ENCODE data around the gene PIGL. TPM values are rescaled to one million over a fixed set of nuclear protein-coding genes. Genes with fewer than 3 reads are reported as not detected.
A peak's percentile ranks its signal among the peaks of the same experiment; 100 is the strongest.

The PIGL gene
- total and polyA plus RNA-seq, 2 donors (not counting 1 experiment from before 2014, with no cell fraction given), result 86.7 to 88.2 TPM

DNA sequence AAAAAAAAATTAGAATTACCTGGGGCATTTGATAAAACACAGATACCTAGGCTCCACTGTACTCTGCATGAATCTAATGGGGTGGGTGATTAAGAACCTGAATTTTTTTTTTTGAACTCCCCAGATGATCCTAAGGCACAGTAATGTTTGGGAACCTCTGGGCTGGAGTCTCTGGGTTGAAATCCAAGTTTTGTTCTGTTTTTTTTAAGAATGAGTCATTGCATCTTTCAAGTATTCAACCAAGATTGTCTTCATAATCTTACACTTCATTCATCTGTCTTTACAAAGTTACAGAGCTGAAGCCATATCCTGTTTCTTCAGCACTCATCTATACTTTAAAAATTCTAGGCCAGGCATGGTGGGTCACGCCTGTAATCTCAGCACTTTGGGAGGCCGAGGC, 52.6 kb downstream of the PIGL start:
- ChIA-PET CTCF (no interaction called here), POLR2A (no interaction called here)
- DNase-seq, result no peak
- Histone ChIP-seq H3K27me3 (replicated peaks in 1 of 4; ENCODE audit: control extremely low read depth in 1 of 4, control insufficient read depth in 3 of 4, insufficient read depth in 4 of 4, low read length in 3 of 4) (no peaks in the 10 kb centered on the region), H3K4me1 (ENCODE audit: control insufficient read depth in 2 of 2, insufficient read depth in 2 of 2, low read length in 2 of 2) (peaks cover 21 to 41% of the 10 kb centered on the region in 2 donors), H3K27ac (ENCODE audit: low read length in 2 of 2) (no peak overlapping the region), H3K36me3 (replicated peaks in 1 of 2; ENCODE audit: control extremely low read depth in 1 of 2, control insufficient read depth in 1 of 2, extremely low read depth in 1 of 2, insufficient read depth in 2 of 2, low read length in 1 of 2) (peaks cover 0 to 4% of the 10 kb centered on the region in 2 experiments), H4K20me1 (ENCODE audit: control insufficient read depth, insufficient read depth, low read length, poor library complexity, severe bottlenecking) (no peaks in the 10 kb centered on the region), H2AFZ (ENCODE audit: insufficient read depth, low read depth, low read length, poor library complexity, severe bottlenecking) (no peak overlapping the region), H3K4me3 (ENCODE audit: control extremely low read depth in 1 of 5, extremely low read depth in 1 of 5, insufficient read depth in 1 of 5, low read depth in 2 of 5, low read length in 4 of 5) (no peak overlapping the region), H3K4me2 (replicated peaks; ENCODE audit: low read depth, low read length, poor library complexity, severe bottlenecking) (no peak overlapping the region), H3K79me2 (ENCODE audit: control insufficient read depth, insufficient read depth, low read length) (no peaks in the 10 kb centered on the region), H3K9me3 (ENCODE audit: control extremely low read depth in 1 of 3, control insufficient read depth in 2 of 3, insufficient read depth in 1 of 3, low read length in 2 of 3) (peaks cover 0 to 3% (median 0%) of the 10 kb centered on the region in 3 donors), H3K9ac (ENCODE audit: low read length) (no peak overlapping the region)
- intact Hi-C loops (cut with micrococcal nuclease), result no loop called here
- H3K4me3 Mint-ChIP-seq, result no peak overlapping the region
- no peaks in the 10 kb centered on the region for H3K9me3 Mint-ChIP-seq (ENCODE audit: insufficient read depth)
- no peak for TF ChIP-seq CTCF (IDR thresholded peaks at IDR 0.05)
- TF ChIP-seq EZH2 (IDR thresholded peaks at IDR 0.05; ENCODE audit: borderline replicate concordance, insufficient read depth, low read depth, low read length, poor library complexity, severe bottlenecking), result no peak
- no peak for ATAC-seq (ENCODE audit: low read depth)
- no peaks in the 10 kb centered on the region for H3K27me3 Mint-ChIP-seq
- WGBS (ENCODE audit: insufficient coverage), result no CpG with 5 or more reads among the region's 2 CpGs
- peaks cover 30% of the 10 kb centered on the region for H3K4me1 Mint-ChIP-seq
- H3K27ac Mint-ChIP-seq, result peak overlapping the region; percentile 41

- Mint-ChIP-seq H3K9me3 (ENCODE audit: insufficient read depth) (no peaks in the 10 kb centered on the region), H3K4me3 (no peak overlapping the region), H3K27ac (no peak overlapping the region), H3K4me1 (peaks cover 28% of the 10 kb centered on the region), H3K27me3 (no peaks in the 10 kb centered on the region)
- POLR2A ChIA-PET, result no interaction called here
- intact Hi-C loops (cut with micrococcal nuclease), result no loop called here
- no peaks in the 10 kb centered on the region for H3K79me2 ChIP-seq (ENCODE audit: control insufficient read depth, insufficient read depth, low read length)
- TF ChIP-seq CTCF (IDR thresholded peaks at IDR 0.05) (no peak), EZH2 (IDR thresholded peaks at IDR 0.05; ENCODE audit: borderline replicate concordance, insufficient read depth, low read depth, low read length, poor library complexity, severe bottlenecking) (no peak)
- no peak overlapping the region for H3K27ac ChIP-seq (ENCODE audit: low read length in 2 of 2)
- H3K9me3 ChIP-seq (ENCODE audit: control extremely low read depth in 1 of 3, control insufficient read depth in 2 of 3, insufficient read depth in 1 of 3, low read length in 2 of 3), result peaks cover 0 to 4% (median 3%) of the 10 kb centered on the region in 3 donors
- H3K4me2 ChIP-seq (replicated peaks; ENCODE audit: low read depth, low read length, poor library complexity, severe bottlenecking), result no peak overlapping the region
- DNase-seq (no peak), ATAC-seq (ENCODE audit: low read depth) (no peak)
- WGBS (ENCODE audit: insufficient coverage), result 100% methylated on average over 2 of the region's 3 CpGs
- CTCF ChIA-PET, result interaction anchor here (0.6 to 2.0 kb wide), 5 partner anchors 13 to 275 kb away, joined by 3 to 4 read pairs (median 4); no protein-coding TSS in a partner anchor
- peaks cover 0 to 4% of the 10 kb centered on the region in 2 experiments for H3K36me3 ChIP-seq (replicated peaks in 1 of 2; ENCODE audit: control extremely low read depth in 1 of 2, control insufficient read depth in 1 of 2, extremely low read depth in 1 of 2, insufficient read depth in 2 of 2, low read length in 1 of 2)
- H4K20me1 ChIP-seq (ENCODE audit: control insufficient read depth, insufficient read depth, low read length, poor library complexity, severe bottlenecking), result no peaks in the 10 kb centered on the region
- H3K4me3 ChIP-seq (ENCODE audit: control extremely low read depth in 1 of 5, extremely low read depth in 1 of 5, insufficient read depth in 1 of 5, low read depth in 2 of 5, low read length in 4 of 5), result no peak overlapping the region
- no peaks in the 10 kb centered on the region for H3K27me3 ChIP-seq (replicated peaks in 1 of 4; ENCODE audit: control extremely low read depth in 1 of 4, control insufficient read depth in 3 of 4, insufficient read depth in 4 of 4, low read length in 3 of 4)
- H2AFZ ChIP-seq (ENCODE audit: insufficient read depth, low read depth, low read length, poor library complexity, severe bottlenecking), result no peak overlapping the region
- no peak overlapping the region for H3K9ac ChIP-seq (ENCODE audit: low read length)
- peaks cover 19 to 36% of the 10 kb centered on the region in 2 donors for H3K4me1 ChIP-seq (ENCODE audit: control insufficient read depth in 2 of 2, insufficient read depth in 2 of 2, low read length in 2 of 2)
These were observed 55.3 kb downstream of the PIGL start for GRCh38 chr17:16272111-16272840.

Data from B cell (primary cell).